Measurements from ENCODE around the gene OPCML.

GRCh38 chr11:132556316-132556715, 976.0 kb downstream of the OPCML start:
- TF ChIP-seq CTCF (IDR thresholded peaks at IDR 0.05; ENCODE audit: insufficient read depth, low read length, poor library complexity, severe bottlenecking) = no peak
- no peak for TF ChIP-seq EZH2phosphoT487 (conservative IDR thresholded peaks at IDR 0.05; ENCODE audit: low read length)
